Endodermal cell (in vitro differentiated cells): ENCODE results near the gene SLC12A4. TPM values are rescaled to one million over a fixed set of nuclear protein-coding genes. Genes with fewer than 3 reads are reported as not detected.
A peak's percentile ranks its signal among the peaks of the same experiment; 100 is the strongest.

ENCODE experiments used
- DNase-seq: peaks from one replicate; pipeline ENCODE4 v3.0.0-alpha.2; 2017
- H3K27ac ChIP-seq: 2 replicates; pipeline ENCODE4 v1.5.1; 2013; ENCODE audit warnings: mild to moderate bottlenecking, low read depth, low read length, moderate library complexity
- H3K27me3 ChIP-seq: 2 replicates; pipeline ENCODE4 v1.6.1; 2013; ENCODE audit warnings: mild to moderate bottlenecking, low read length, moderate library complexity; ENCODE audit not compliant: insufficient read depth, control insufficient read depth, poor library complexity, severe bottlenecking
- H3K36me3 ChIP-seq: 2 replicates; pipeline ENCODE4 v1.7.0; 2013; ENCODE audit warnings: mild to moderate bottlenecking, low read length, moderate library complexity; ENCODE audit not compliant: control insufficient read depth, insufficient read depth
- H3K4me1 ChIP-seq: one replicate; pipeline ENCODE4 v1.7.0; 2013; ENCODE audit warnings: low read length; ENCODE audit not compliant: control insufficient read depth, insufficient read depth
- H3K4me3 ChIP-seq: 2 replicates; pipeline ENCODE4 v1.5.1; 2013; ENCODE audit warnings: mild to moderate bottlenecking, low read length, moderate library complexity
- H3K9ac ChIP-seq: 2 replicates; pipeline ENCODE4 v1.6.1; 2013; ENCODE audit warnings: mild to moderate bottlenecking, low read length, moderate library complexity; ENCODE audit not compliant: poor library complexity, severe bottlenecking; ENCODE audit errors: extremely low read depth
- H3K9me3 ChIP-seq: 2 replicates; pipeline ENCODE4 v1.6.1; 2013; ENCODE audit warnings: mild to moderate bottlenecking, low read length, moderate library complexity; ENCODE audit not compliant: control insufficient read depth
- H3K27ac Mint-ChIP-seq: 2 replicates; pipeline ENCODE4 v1.8.0; 2020; ENCODE audit warnings: mixed read lengths
- H3K27me3 Mint-ChIP-seq: 2 replicates; pipeline ENCODE4 v1.8.0; 2021; ENCODE audit warnings: mild to moderate bottlenecking, mixed read lengths; ENCODE audit not compliant: insufficient read depth
- H3K36me3 Mint-ChIP-seq: 2 replicates; pipeline ENCODE4 v1.8.0; 2020; ENCODE audit warnings: low read depth, mixed read lengths
- H3K4me1 Mint-ChIP-seq: 2 replicates; pipeline ENCODE4 v1.8.0; 2020; ENCODE audit warnings: mixed read lengths
- H3K4me3 Mint-ChIP-seq: 2 replicates; pipeline ENCODE4 v1.8.0; 2020; ENCODE audit warnings: mild to moderate bottlenecking, moderate library complexity, mixed read lengths
- H3K9me3 Mint-ChIP-seq: 2 replicates; pipeline ENCODE4 v1.8.0; 2020; ENCODE audit warnings: mild to moderate bottlenecking, mixed read lengths
- CTCF ChIP-seq: fragments of 200-600 bp; sonication (generic); conservative IDR thresholded peaks from 2 replicates; pipeline ENCODE4 v1.5.0; 2021; ENCODE audit warnings: antibody characterized with exemption, mild to moderate bottlenecking
- WGBS, 2 experiments: methylation state at CpG; one replicate each; pipeline versions ENCODE4 v1.1.5 to v1.1.7; 2013; ENCODE audit warnings: missing lambda C conversion rate in 2 of 2, mixed read lengths in 1 of 2; ENCODE audit not compliant: insufficient coverage in 1 of 2, insufficient read length in 1 of 2; 5-methylcytosine and 5-hydroxymethylcytosine counted together
- total RNA-seq, 2 donors: library from RNA; stranded (reverse); fragmentation: NEBNext Ultra II Directional in 1 of 2; extraction: Animal tissue kit (Norgen Biotek cat#: 25700) in 1 of 2; gene quantifications; 2 replicates in 1 of 2; 3 replicates in 1 of 2; pipeline ENCODE4 v1.2.1, GENCODE V29; 2021

Gene SLC12A4
- total RNA-seq, 2 donors from 2014 or later: 37.9 to 43.4 TPM

DNA sequence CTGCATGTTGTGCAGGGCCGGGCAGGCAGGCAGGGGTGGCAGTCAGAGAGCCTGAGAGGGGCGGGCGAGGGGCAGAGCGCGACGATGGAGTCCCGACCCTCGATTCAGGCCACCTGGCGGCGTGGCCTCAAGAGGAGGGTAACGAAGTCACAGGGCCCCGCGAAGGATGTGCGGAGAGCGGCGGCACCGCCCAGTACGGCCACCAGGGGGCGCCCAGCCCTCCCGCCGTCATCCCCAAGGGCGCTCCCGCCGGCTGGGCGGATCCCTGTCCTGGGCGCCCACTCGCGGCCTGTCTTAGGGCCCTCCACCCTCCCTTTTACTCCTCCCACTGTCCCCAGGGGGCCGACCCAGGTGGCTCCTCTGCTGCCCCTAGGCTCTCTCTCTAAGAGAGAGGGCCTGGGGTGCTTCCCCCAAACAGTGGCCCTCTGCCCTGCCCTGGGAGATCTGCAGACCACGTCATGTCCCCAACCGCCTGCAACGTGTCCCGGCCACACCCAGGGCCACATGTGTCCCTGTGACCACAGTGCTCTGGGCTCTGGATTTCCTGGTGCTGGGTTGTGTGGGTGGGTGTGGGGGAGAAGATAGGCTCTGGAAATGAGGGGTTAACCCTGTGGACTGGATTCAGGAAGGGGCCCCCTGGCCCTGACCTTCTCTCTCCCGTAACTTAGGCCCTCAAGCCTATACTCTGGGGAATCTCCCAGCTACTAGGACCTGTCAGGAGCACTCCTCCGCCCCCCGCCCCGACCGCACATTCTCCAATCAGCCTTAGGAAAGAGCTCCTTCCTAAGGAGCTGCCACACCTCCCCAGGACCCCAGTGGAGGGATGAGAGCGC lies 25.0 kb upstream of the SLC12A4 start:
- H3K36me3 Mint-ChIP-seq: no peaks in the 10 kb centered on the region
- DNase-seq: peak; percentile 93
- Histone ChIP-seq H3K4me3 (no peak overlapping the region), H3K4me1 (no peaks in the 10 kb centered on the region), H3K27ac (no peak overlapping the region), H3K27me3 (peaks cover 9% of the 10 kb centered on the region), H3K9me3 (no peaks in the 10 kb centered on the region), H3K9ac (no peak overlapping the region), H3K36me3 (no peaks in the 10 kb centered on the region)
- H3K9me3 Mint-ChIP-seq: no peaks in the 10 kb centered on the region
- WGBS, 2 experiments: 20 to 30% methylated on average over 29 to 39 of the region's 39 CpGs
- no peak overlapping the region for H3K4me3 Mint-ChIP-seq
- TF ChIP-seq CTCF: peak; percentile 100
- no peaks in the 10 kb centered on the region for H3K4me1 Mint-ChIP-seq
- peaks cover 22% of the 10 kb centered on the region for H3K27me3 Mint-ChIP-seq
- no peak overlapping the region for H3K27ac Mint-ChIP-seq

- H3K9ac ChIP-seq: no peak overlapping the region
- WGBS, 2 experiments: 88 to 89% methylated on average over 13 to 20 of the region's 20 CpGs
Measured at GRCh38 chr16:67992661-67993206, 24.3 kb upstream of the SLC12A4 start.

GRCh38 chr16:67990018-67990386 lies 21.6 kb upstream of the SLC12A4 start:
- Mint-ChIP-seq H3K36me3 (no peaks in the 10 kb centered on the region), H3K27me3 (peaks cover 25% of the 10 kb centered on the region), H3K27ac (no peak overlapping the region), H3K4me3 (no peak overlapping the region), H3K4me1 (no peaks in the 10 kb centered on the region), H3K9me3 (no peaks in the 10 kb centered on the region)
- Histone ChIP-seq H3K27me3 (peaks cover 9% of the 10 kb centered on the region), H3K27ac (no peak overlapping the region), H3K9me3 (no peaks in the 10 kb centered on the region), H3K4me1 (no peaks in the 10 kb centered on the region), H3K36me3 (no peaks in the 10 kb centered on the region), H3K9ac (no peak overlapping the region), H3K4me3 (no peak overlapping the region)
- 91 to 96% methylated on average over 6 of the region's 6 CpGs for WGBS, 2 experiments
- TF ChIP-seq CTCF: no peak
- DNase-seq: peak; percentile 35

More at GRCh38 chr16:67992661-67993206, 24.3 kb upstream of the SLC12A4 start:
- Histone ChIP-seq H3K27me3 (peaks cover 9% of the 10 kb centered on the region), H3K36me3 (no peaks in the 10 kb centered on the region), H3K9me3 (no peaks in the 10 kb centered on the region), H3K4me3 (no peak overlapping the region), H3K27ac (no peak overlapping the region), H3K4me1 (no peaks in the 10 kb centered on the region)
- Mint-ChIP-seq H3K4me1 (no peaks in the 10 kb centered on the region), H3K4me3 (no peak overlapping the region), H3K36me3 (no peaks in the 10 kb centered on the region), H3K9me3 (no peaks in the 10 kb centered on the region), H3K27me3 (peaks cover 22% of the 10 kb centered on the region), H3K27ac (no peak overlapping the region)
- DNase-seq: no peak
- no peak for TF ChIP-seq CTCF
